ENCODE measurements around the gene AIFM1.

DNA sequence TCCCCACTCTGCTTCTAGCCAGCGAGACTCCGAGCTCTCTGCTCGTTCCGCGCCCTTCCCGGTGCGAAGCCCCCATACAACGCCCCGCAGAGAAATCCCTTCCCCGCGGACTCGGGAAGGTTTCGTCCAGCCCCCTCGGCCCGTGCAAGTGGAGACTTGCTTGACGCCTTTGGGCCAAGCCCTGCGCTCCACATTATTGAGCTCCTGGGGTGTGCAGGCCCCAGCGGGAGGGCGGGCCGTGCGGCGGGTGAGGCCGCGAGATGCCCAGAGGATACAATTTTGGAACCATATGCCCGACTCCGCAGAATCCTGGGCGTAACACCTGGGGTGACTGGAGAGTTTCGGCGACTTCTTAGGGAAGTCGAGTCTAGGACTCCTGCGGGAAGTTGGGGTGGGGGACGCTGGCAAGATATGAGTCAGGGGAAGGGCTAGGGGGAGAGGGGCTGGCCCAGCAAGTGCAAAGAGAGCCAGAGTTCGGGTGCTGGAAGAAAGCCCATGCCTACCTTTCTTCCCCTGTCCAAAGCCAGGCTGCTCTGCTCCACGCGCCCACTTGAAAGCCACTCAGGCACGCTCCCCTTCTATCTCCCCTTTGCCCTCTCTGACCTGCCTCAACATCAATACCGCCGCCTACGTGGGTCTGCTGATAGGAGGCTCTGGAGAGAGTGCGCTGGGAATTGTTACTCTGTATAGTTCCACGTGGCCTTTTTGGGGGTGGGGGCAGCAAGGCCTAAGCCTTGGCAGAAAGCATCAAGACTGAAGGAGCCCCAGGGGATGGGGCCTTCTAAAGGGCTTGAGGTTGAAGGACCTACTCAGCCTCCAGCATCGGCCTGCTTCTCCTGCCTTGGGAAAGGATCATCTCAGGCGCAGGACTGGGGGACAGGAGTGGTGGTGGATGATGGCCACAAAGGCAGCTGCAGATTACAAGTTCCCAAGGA, 54.2 kb downstream of the AIFM1 start:
- TF ChIP-seq POLR2A (IDR thresholded peaks at IDR 0.05; ENCODE audit: low read length) (no peak), GATA1 (IDR thresholded peaks at IDR 0.05; ENCODE audit: low read depth, low read length) (no peak)

Data from erythroblast (primary cell).